ENCODE measurements around the gene IRF2BPL.

IRF2BPL gene

DNA sequence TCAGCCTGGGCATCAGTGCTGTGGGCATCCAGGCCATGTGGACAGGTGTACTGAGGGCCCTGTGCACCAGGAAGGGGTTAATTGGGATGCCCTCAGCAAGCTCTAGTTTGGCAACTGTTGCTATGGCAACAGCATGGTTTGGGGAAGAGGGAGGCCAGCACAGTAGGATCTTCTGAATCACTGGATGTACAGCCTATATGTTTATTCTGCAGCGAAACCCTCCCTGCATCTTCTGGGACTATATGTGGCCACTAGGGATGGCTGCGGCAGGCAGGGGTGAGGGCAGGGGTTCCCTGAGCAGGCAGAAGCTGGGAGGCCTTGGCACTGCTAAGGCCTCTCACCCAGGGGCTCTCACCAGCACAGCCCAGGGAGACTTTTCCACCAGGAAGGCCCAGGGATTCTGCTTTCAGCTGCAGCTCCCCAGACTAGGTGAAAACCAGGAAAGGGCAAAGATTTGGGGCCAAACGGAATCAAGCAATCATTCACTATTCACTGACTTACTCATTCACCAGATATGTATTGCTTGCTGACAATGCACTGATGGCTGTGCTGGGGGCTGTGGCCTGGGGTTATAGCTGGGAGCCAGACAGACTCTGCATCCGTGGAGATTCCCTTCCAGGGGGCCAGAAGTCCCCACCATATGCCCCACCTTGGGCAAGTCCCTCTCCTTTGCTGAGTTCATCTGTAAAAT is 42.8 kb downstream of the IRF2BPL start:
- DNase-seq (ENCODE audit: low read depth in 3 of 3): no peak

DNA sequence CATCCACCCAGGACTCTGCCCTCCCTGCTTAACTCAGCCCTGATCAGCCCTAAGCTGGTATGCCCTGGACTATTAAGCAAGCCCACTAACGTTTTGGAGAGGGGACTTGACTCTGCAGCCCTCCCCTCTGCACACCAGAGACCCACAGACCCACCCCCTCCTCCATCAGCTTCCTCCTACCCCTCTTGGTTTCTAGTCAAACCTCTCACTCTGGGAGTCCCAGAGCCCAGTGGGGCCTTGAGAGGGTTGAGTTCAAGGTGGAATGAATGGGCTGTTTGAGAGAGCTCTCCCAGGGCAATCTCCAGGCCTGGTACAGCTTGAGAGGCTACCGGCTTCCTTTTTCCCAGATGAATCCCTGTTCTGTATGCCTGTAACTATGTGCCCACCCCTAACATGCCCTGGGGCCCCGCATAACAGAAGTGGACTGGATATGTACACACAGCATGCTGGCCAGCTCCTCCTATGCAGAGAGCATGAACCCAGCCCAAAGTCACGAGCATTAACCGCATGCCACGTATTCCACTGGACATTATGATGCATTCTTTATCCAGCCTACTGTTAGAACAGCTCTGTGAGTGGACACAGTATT is 43.6 kb downstream of the IRF2BPL start:
- no peak for DNase-seq (ENCODE audit: low read depth in 3 of 3)

GRCh38 chr14:76984297-76984696 is 44.2 kb downstream of the IRF2BPL start:
- DNase-seq (ENCODE audit: low read depth in 3 of 3): no peak

- DNase-seq (ENCODE audit: low read depth in 3 of 3): no peak
Observed at GRCh38 chr14:76981670-76982069, 46.8 kb downstream of the IRF2BPL start.

DNA sequence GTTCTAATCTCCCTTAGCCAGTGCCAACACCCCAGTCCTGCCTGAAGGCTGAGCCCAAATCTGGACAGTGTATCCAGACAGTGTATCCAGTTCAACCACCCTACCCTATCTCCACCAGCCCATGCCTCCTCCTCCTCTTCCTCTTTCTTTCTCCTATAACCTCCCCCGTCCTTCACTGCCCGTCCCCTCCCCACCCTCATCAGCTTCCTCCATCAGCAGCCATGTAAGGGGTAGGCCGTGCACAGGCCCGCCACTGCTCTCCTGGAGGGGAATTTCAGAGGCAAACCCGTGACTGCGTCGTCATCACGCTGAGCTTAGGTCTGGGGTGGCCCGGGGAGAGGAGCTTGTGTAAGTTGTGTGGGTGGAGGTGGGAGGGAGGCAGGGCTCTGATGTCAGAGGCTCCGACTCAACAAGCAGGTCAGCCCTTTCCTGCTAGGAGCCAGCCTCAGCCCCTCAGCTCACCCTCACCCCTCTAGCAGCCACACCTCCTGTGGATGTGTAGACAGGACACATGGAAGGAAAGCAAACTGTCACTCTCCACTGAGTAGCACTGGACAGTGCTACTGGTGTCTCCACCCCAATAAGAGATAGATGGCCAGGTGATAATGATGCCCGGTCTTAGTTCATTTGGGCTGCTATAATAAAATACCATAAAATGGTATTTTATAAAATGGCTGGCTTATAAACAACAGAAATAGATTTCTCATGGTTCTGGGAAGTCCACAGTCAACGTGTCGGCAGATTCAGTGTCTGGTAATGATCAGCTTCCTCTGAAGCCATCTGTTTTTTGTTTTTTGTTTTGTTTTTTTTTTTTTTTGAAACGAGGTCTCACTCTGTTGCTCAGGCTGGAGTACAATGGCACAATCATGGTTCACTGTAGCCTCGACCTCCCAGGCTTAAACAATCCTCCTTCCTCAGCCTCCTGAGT is 50.5 kb downstream of the IRF2BPL start:
- peak; percentile 73 to 82 (median 79) for DNase-seq (ENCODE audit: low read depth in 3 of 3)

- no peak for DNase-seq (ENCODE audit: low read depth in 3 of 3)
Observed at GRCh38 chr14:76976240-76977005, 52.1 kb downstream of the IRF2BPL start.

DNA sequence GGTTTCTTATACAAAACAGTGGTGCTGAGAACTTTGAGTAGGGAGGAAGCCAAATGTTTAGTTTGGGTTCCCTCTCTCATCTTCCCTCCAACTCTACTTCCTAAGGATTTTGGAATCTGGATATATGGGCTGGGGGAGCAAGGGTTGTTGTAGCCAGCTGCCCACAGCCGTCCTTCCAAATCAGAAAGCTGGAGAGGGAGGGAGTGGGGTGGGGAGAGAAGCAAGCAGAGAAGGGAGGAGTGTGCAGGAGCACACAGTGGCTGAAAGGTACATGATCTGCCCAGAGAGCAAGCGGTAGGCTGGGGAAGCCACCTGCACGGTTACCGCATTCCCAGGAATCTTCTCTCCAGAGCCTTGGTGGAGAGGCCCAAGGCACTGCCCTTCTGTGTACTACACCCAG is 52.7 kb downstream of the IRF2BPL start:
- no peak for DNase-seq (ENCODE audit: low read depth in 3 of 3)

- DNase-seq (ENCODE audit: low read depth in 3 of 3): no peak
Observed at GRCh38 chr14:76975051-76975450, 53.5 kb downstream of the IRF2BPL start.
